CD4-positive, alpha-beta memory T cell (primary cell): ENCODE data around the gene ZNF462. TPM values are rescaled to one million over a fixed set of nuclear protein-coding genes. Genes with fewer than 3 reads are reported as not detected.

Experiments used
- CTCF ChIA-PET: fragments of 350-600 bp; sonication (Branson Sonifier 250); formaldehyde crosslinking; loops from one replicate; lab custom pipeline; 2021; ENCODE audit warnings: inconsistent platforms; ENCODE audit not compliant: partially characterized antibody; lab: Charles Lee
- POLR2A ChIA-PET: fragments of 350-600 bp; sonication (Branson Sonifier 250); formaldehyde crosslinking; loops from one replicate; lab custom pipeline; 2021; ENCODE audit not compliant: partially characterized antibody; lab: Charles Lee
- DNase-seq, 5 donors: peaks; one replicate each; pipeline versions ENCODE4 v3.0.0 to v3.0.0-alpha.2; 2020 to 2022; ENCODE audit warnings: mixed read lengths in 1 of 5
- H3K27ac ChIP-seq: one replicate; pipeline ENCODE4 v1.7.0; 2013; ENCODE audit warnings: low read depth, low read length
- H3K27me3 ChIP-seq: 2 replicates; pipeline ENCODE4 v1.7.0; 2013; ENCODE audit warnings: mild to moderate bottlenecking, low read length, moderate library complexity; ENCODE audit not compliant: insufficient read depth
- H3K36me3 ChIP-seq: 2 replicates; pipeline ENCODE4 v1.7.0; 2013; ENCODE audit warnings: mild to moderate bottlenecking, low read length, moderate library complexity; ENCODE audit not compliant: insufficient read depth
- H3K4me1 ChIP-seq: 2 replicates; pipeline ENCODE4 v1.7.0; 2013; ENCODE audit warnings: mild to moderate bottlenecking, low read length, moderate library complexity; ENCODE audit not compliant: insufficient read depth
- H3K4me3 ChIP-seq, 2 donors: one replicate each; pipeline ENCODE4 v1.7.0; 2013; ENCODE audit warnings: low read length in 2 of 2, mild to moderate bottlenecking in 1 of 2
- H3K9me3 ChIP-seq, 2 donors: one replicate each; pipeline ENCODE4 v1.7.0; 2013; ENCODE audit warnings: low read length in 2 of 2, control low read depth in 1 of 2; ENCODE audit not compliant: control insufficient read depth in 1 of 2
- H3K27ac Mint-ChIP-seq, 7 donors: one replicate each; pipeline ENCODE4 v1.8.0; 2020 to 2021; ENCODE audit warnings: mixed read lengths in 7 of 7, mild to moderate bottlenecking in 6 of 7, inconsistent platforms in 3 of 7, moderate library complexity in 3 of 7
- H3K27me3 Mint-ChIP-seq, 2 donors: one replicate each; pipeline ENCODE4 v1.8.0; 2020 to 2021; ENCODE audit warnings: mixed read lengths in 2 of 2
- H3K36me3 Mint-ChIP-seq, 2 donors: one replicate each; pipeline ENCODE4 v1.8.0; 2020 to 2021; ENCODE audit warnings: mixed read lengths in 2 of 2, inconsistent platforms in 1 of 2, mild to moderate bottlenecking in 1 of 2
- H3K4me1 Mint-ChIP-seq, 4 donors: one replicate each; pipeline ENCODE4 v1.8.0; 2020 to 2021; ENCODE audit warnings: mixed read lengths in 4 of 4, mild to moderate bottlenecking in 1 of 4
- H3K4me3 Mint-ChIP-seq, 8 donors: one replicate each; pipeline ENCODE4 v1.8.0; 2020 to 2021; ENCODE audit warnings: mixed read lengths in 8 of 8, mild to moderate bottlenecking in 7 of 8, moderate library complexity in 6 of 8, inconsistent platforms in 3 of 8
- H3K9me3 Mint-ChIP-seq, 8 donors: one replicate each; pipeline ENCODE4 v1.8.0; 2020 to 2021; ENCODE audit warnings: mixed read lengths in 8 of 8, mild to moderate bottlenecking in 5 of 8, inconsistent platforms in 3 of 8, moderate library complexity in 1 of 8
- intact Hi-C: fragments of 100-400 bp; cut with micrococcal nuclease; formaldehyde crosslinking; loops from one replicate; pipeline ENCODE4 v1.15.1; 2023
- polyA plus RNA-seq, 2 donors: library from polyadenylated mRNA; unstranded; fragments of 300-500 nt; fragmentation: Illumina TruSeq; gene quantifications; one replicate each; pipeline ENCODE4 v1.2.3, GENCODE V29; 2021
- total RNA-seq, 2 experiments: library from RNA; stranded (reverse); gene quantifications; one replicate each; pipeline ENCODE4 v1.2.3, GENCODE V29; 2021

The ZNF462 gene
- total and polyA plus RNA-seq, 4 experiments from 2014 or later, result 1.0 to 2.8 (median 1.8) TPM; not detected in 1

DNA sequence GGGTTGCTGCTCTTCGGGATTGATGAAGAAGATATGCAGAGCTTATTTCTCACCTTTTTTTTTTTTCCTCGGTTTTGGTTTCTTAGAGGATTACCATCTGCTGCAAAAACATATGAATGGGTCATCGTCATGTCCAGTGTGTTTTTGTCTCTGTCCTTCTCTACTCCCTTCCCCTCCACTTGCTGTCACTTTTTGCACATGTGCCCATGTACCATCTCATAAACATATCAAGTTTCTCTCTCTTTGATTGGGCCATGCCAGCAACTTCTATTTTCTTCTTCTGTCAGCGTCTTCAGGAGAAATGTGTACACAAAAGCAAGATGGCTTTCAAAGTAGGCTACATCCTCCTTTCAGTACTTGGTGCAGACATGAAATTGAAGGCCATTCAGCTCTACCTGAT is 57.1 kb downstream of the ZNF462 start:
- Mint-ChIP-seq H3K4me3 (no peak overlapping the region), H3K27me3 (no peaks in the 10 kb centered on the region), H3K9me3 (peaks cover 0 to 12% (median 4%) of the 10 kb centered on the region in 8 donors), H3K27ac (no peak overlapping the region), H3K4me1 (no peaks in the 10 kb centered on the region), H3K36me3 (no peaks in the 10 kb centered on the region)
- Histone ChIP-seq H3K27ac (no peak overlapping the region), H3K4me3 (no peak overlapping the region), H3K9me3 (no peaks in the 10 kb centered on the region), H3K4me1 (no peaks in the 10 kb centered on the region), H3K36me3 (no peaks in the 10 kb centered on the region), H3K27me3 (no peaks in the 10 kb centered on the region)
- intact Hi-C loops, result no loop called here
- ChIA-PET POLR2A (no interaction called here), CTCF (no interaction called here)
- DNase-seq, result no peak

DNA sequence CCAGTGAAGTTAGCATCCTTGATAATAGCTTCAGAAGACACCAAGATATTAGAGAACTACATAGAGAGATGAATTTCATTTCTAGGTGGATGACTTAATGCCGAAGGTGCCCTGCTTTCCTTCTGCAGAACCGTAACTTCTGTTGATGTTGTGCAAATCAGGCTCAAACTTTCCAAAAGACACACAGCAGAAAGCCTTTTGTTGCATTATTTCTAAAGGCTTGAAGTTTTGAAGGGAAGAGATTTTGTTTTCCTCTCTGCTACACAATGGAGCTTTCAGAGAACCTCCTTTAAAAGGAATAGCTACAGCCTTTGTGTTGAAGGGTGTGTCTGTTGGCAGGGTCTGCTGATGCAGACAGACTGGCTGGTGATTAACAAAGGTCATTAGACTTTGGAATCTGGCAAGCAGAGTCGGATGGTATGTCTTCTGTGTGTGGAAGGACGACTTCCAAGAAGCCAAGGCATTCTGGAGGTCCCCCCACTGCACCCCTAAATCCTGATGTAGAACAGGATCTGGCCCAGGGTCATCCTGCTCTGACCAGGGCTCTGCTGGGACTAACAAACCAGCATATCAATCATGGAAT is 57.8 kb downstream of the ZNF462 start:
- POLR2A ChIA-PET, result no interaction called here
- CTCF ChIA-PET, result no interaction called here
- no peaks in the 10 kb centered on the region for H3K9me3 ChIP-seq
- no peaks in the 10 kb centered on the region for H3K27me3 ChIP-seq
- no peaks in the 10 kb centered on the region for H3K36me3 ChIP-seq
- H3K4me3 ChIP-seq, result no peak overlapping the region
- no peak for DNase-seq
- Mint-ChIP-seq H3K4me3 (no peak overlapping the region), H3K27ac (peak overlapping the region in 4 of 7 donors; percentile 24 to 77 (median 57)), H3K36me3 (no peaks in the 10 kb centered on the region), H3K9me3 (peaks cover 0 to 18% (median 6%) of the 10 kb centered on the region in 8 donors), H3K27me3 (no peaks in the 10 kb centered on the region), H3K4me1 (no peaks in the 10 kb centered on the region)
- H3K27ac ChIP-seq, result no peak overlapping the region
- H3K4me1 ChIP-seq, result no peaks in the 10 kb centered on the region
- intact Hi-C loops, result no loop called here

DNA sequence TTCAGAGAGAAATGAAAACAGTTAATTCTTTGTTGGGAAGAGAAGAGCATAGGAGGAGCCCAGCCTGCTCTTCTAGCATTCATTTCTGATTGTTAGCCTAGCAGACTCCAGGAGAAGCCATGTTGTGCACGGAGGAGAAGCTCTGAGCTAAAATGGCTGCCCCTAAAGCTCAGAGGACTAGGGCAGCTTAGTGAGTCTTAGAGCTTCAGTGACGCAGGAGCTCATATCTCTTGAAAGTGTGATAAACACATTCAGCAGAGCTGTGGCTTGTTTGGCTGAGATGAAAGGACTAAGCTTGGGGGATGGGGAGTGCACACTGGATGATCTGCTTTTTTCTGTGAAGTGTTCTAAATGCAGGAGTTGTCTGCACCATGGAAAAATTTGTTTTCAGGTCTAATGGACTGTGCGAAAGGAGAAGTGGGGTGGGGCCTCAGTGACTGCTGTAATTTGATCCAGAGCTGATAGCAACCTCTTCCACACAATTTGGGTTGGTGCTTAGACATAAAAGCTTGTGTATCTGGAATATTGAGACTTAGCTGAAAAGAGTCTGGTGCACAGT is 58.5 kb downstream of the ZNF462 start:
- peak overlapping the region in 4 of 7 donors; percentile 24 to 77 (median 57) for H3K27ac Mint-ChIP-seq

DNA sequence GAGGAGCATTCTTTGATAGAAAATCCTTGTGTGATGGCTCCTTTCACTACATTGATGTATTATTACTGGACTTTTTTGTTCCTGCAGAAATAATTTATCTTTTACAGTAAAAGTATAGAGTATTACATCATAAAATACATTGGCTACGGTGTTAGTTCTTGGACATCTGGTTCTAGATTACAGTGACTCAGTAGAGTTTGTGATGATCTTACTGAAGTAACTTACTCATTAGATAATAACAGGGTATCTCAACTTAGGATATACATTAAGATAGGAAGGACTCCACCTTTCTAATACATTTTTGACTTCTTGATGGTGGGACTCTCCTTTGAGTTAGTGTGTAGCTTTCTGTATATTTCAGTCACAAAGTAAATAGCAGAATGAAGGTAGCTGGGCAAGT is 59.1 kb downstream of the ZNF462 start:
- no peak overlapping the region for H3K27ac ChIP-seq
- H3K4me1 ChIP-seq, result no peaks in the 10 kb centered on the region
- CTCF ChIA-PET, result no interaction called here
- H3K27me3 Mint-ChIP-seq, result no peaks in the 10 kb centered on the region
- no peaks in the 10 kb centered on the region for H3K36me3 ChIP-seq
- no peaks in the 10 kb centered on the region for H3K4me1 Mint-ChIP-seq
- H3K4me3 ChIP-seq, result no peak overlapping the region
- no peak overlapping the region for H3K4me3 Mint-ChIP-seq
- no peaks in the 10 kb centered on the region for H3K36me3 Mint-ChIP-seq
- peaks cover 0 to 22% (median 10%) of the 10 kb centered on the region in 8 donors for H3K9me3 Mint-ChIP-seq
- DNase-seq, result no peak
- intact Hi-C loops, result no loop called here
- H3K9me3 ChIP-seq, result no peaks in the 10 kb centered on the region
- H3K27me3 ChIP-seq, result no peaks in the 10 kb centered on the region
- no peak overlapping the region for H3K27ac Mint-ChIP-seq
- POLR2A ChIA-PET, result no interaction called here

More for the DNA sequence above, 58.5 kb downstream of the ZNF462 start:
- Histone ChIP-seq H3K4me3 (no peak overlapping the region), H3K9me3 (no peaks in the 10 kb centered on the region), H3K36me3 (no peaks in the 10 kb centered on the region), H3K27ac (no peak overlapping the region), H3K4me1 (no peaks in the 10 kb centered on the region), H3K27me3 (no peaks in the 10 kb centered on the region)
- ChIA-PET POLR2A (no interaction called here), CTCF (no interaction called here)
- Mint-ChIP-seq H3K36me3 (no peaks in the 10 kb centered on the region), H3K4me3 (no peak overlapping the region), H3K9me3 (peaks cover 0 to 22% (median 9%) of the 10 kb centered on the region in 8 donors), H3K4me1 (no peaks in the 10 kb centered on the region), H3K27me3 (no peaks in the 10 kb centered on the region)
- DNase-seq, result peak in 4 of 5 donors; percentile 1 to 48 (median 19)
- intact Hi-C loops, result no loop called here

DNA sequence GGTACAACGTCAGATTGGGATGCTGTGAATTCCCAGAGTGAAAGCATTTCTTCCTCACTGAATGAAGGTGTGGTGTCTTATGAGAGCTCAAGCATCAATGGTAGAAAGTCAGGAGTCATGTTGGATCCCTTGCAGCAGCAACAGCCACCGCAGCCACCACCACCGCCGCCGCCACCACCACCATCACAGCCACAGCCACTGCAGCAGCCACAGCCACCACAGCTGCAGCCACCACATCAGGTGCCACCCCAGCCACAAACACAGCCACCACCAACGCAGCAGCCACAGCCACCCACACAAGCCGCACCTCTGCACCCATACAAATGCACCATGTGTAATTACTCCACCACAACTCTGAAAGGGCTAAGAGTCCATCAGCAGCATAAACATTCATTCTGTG is 62.4 kb downstream of the ZNF462 start:
- Mint-ChIP-seq H3K4me3 (no peak overlapping the region), H3K27me3 (no peaks in the 10 kb centered on the region), H3K4me1 (no peaks in the 10 kb centered on the region), H3K9me3 (peaks cover 0 to 25% (median 14%) of the 10 kb centered on the region in 8 donors), H3K27ac (no peak overlapping the region), H3K36me3 (no peaks in the 10 kb centered on the region)
- H3K4me3 ChIP-seq, result no peak overlapping the region
- POLR2A ChIA-PET, result no interaction called here
- DNase-seq, result no peak
- no peaks in the 10 kb centered on the region for H3K27me3 ChIP-seq
- intact Hi-C loops, result no loop called here
- H3K36me3 ChIP-seq, result no peaks in the 10 kb centered on the region
- H3K9me3 ChIP-seq, result no peaks in the 10 kb centered on the region
- CTCF ChIA-PET, result no interaction called here
- no peak overlapping the region for H3K27ac ChIP-seq
- no peaks in the 10 kb centered on the region for H3K4me1 ChIP-seq

DNA sequence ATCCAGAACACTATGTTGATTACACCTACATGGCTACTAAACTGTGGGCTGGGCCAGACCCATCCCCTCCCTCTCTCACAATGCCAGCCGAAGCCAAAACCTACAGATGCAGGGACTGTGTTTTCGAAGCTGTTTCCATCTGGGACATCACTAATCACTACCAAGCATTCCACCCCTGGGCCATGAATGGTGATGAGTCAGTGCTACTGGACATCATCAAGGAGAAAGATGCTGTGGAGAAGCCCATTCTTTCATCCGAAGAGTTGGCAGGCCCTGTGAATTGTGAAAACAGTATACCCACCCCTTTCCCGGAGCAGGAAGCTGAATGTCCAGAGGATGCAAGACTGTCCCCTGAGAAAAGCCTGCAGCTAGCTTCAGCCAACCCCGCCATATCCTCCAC is 65.0 kb downstream of the ZNF462 start:
- H3K4me3 Mint-ChIP-seq, result no peak overlapping the region
- Histone ChIP-seq H3K4me3 (no peak overlapping the region), H3K4me1 (no peaks in the 10 kb centered on the region), H3K36me3 (no peaks in the 10 kb centered on the region), H3K27ac (no peak overlapping the region), H3K9me3 (no peaks in the 10 kb centered on the region), H3K27me3 (no peaks in the 10 kb centered on the region)
- ChIA-PET CTCF (no interaction called here), POLR2A (no interaction called here)
- H3K27me3 Mint-ChIP-seq, result no peaks in the 10 kb centered on the region
- no peaks in the 10 kb centered on the region for H3K4me1 Mint-ChIP-seq
- no peak for DNase-seq
- no peaks in the 10 kb centered on the region for H3K36me3 Mint-ChIP-seq
- intact Hi-C loops, result no loop called here
- no peak overlapping the region for H3K27ac Mint-ChIP-seq
- peaks cover 4 to 26% (median 16%) of the 10 kb centered on the region in 8 donors for H3K9me3 Mint-ChIP-seq

DNA sequence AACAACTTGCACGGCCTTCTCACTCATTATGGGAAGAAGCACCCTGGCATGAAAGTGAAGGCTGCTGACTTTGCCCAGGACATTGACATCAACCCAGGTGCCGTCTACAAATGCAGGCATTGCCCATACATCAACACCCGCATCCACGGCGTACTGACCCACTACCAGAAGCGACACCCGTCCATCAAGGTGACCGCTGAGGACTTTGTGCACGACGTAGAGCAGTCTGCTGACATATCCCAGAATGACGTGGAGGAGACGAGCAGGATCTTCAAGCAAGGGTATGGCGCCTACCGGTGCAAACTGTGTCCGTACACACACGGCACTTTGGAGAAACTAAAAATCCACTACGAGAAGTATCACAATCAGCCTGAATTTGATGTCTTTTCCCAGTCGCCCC is 65.4 kb downstream of the ZNF462 start:
- H3K4me3 Mint-ChIP-seq, result no peak overlapping the region
- no peaks in the 10 kb centered on the region for H3K27me3 ChIP-seq
- CTCF ChIA-PET, result no interaction called here
- H3K36me3 Mint-ChIP-seq, result no peaks in the 10 kb centered on the region
- POLR2A ChIA-PET, result no interaction called here
- DNase-seq, result no peak
- no peak overlapping the region for H3K4me3 ChIP-seq
- peaks cover 4 to 26% (median 16%) of the 10 kb centered on the region in 8 donors for H3K9me3 Mint-ChIP-seq
- H3K9me3 ChIP-seq, result no peaks in the 10 kb centered on the region
- H3K27ac ChIP-seq, result no peak overlapping the region
- H3K4me1 Mint-ChIP-seq, result no peaks in the 10 kb centered on the region
- no peaks in the 10 kb centered on the region for H3K27me3 Mint-ChIP-seq
- H3K27ac Mint-ChIP-seq, result no peak overlapping the region
- intact Hi-C loops, result no loop called here
- H3K4me1 ChIP-seq, result no peaks in the 10 kb centered on the region
- H3K36me3 ChIP-seq, result no peaks in the 10 kb centered on the region
